Prostate gland (tissue), 2 donors: ENCODE measurements around the gene SPTAN1. TPM values are rescaled to one million over a fixed set of nuclear protein-coding genes. Genes with fewer than 3 reads are reported as not detected.

Experiments used
- DNase-seq: peaks from one replicate; pipeline ENCODE4 v3.0.0-alpha.2; 2019; ENCODE audit warnings: low spot score
- H3K27ac ChIP-seq, 2 donors: fragments of 200-600 bp; sonication (generic); 2 replicates each; pipeline ENCODE4 v1.5.1; 2017 to 2019
- H3K27me3 ChIP-seq: fragments of 200-600 bp; sonication (generic); replicated peaks from 2 replicates; pipeline ENCODE4 v1.5.1; 2019; ENCODE audit not compliant: insufficient read depth
- H3K36me3 ChIP-seq, 2 donors: fragments of 200-600 bp; sonication (generic); 1 replicate in 1 of 2; 2 replicates in 1 of 2; pipeline versions ENCODE4 v1.5.1 to v1.8.1; 2017 to 2019
- H3K4me1 ChIP-seq: fragments of 200-600 bp; sonication (generic); replicated peaks from 2 replicates; pipeline ENCODE4 v1.5.1; 2019
- H3K4me3 ChIP-seq, 2 donors: fragments of 200-600 bp; sonication (generic); 2 replicates each; pipeline ENCODE4 v1.5.1; 2017 to 2019
- H3K9me3 ChIP-seq: fragments of 200-600 bp; sonication (generic); 2 replicates; pipeline ENCODE4 v1.5.1; 2017
- CTCF ChIP-seq, 4 experiments: fragments of 200-600 bp in 2 of 4; fragments of 450-650 bp in 2 of 4; sonication (generic) in 2 of 4; IDR thresholded peaks; 1 replicate in 3 of 4; 2 replicates in 1 of 4; pipeline ENCODE4 v1.5.1; 2016 to 2019; ENCODE audit warnings: antibody characterized with exemption in 4 of 4, mild to moderate bottlenecking in 2 of 4, moderate library complexity in 2 of 4
- POLR2A ChIP-seq: fragments of 450-650 bp; IDR thresholded peaks from one replicate; pipeline ENCODE4 v1.6.1; 2016; ENCODE audit warnings: antibody characterized with exemption, mild to moderate bottlenecking
- POLR2AphosphoS5 ChIP-seq: sonication (generic); formaldehyde crosslinking; IDR thresholded peaks from one replicate; pipeline ENCODE4 v1.6.1; 2017; ENCODE audit warnings: antibody characterized with exemption
- WGBS: methylation state at CpG from one replicate; pipeline ENCODE4 v1.1.5; 2018; 5-methylcytosine and 5-hydroxymethylcytosine counted together
- intact Hi-C: fragments of 100-400 bp; cut with DNase I; formaldehyde crosslinking; loops from one replicate; pipeline ENCODE4 v1.14.2; 2022
- total RNA-seq, 2 donors: library from RNA; depleted of rRNA; stranded (reverse); fragments of >200 nt; gene quantifications; one replicate each; pipeline ENCODE4 v1.1.0, GENCODE V29; 2016

Gene SPTAN1
- total RNA-seq, 2 donors from 2014 or later, result 130 to 472 TPM

GRCh38 chr9:128626181-128626580, 73.8 kb downstream of the SPTAN1 start:
- H3K27me3 ChIP-seq, result no peaks in the 10 kb centered on the region
- WGBS, result 82% methylated on average over 16 of the region's 16 CpGs
- H3K9me3 ChIP-seq, result no peaks in the 10 kb centered on the region
- intact Hi-C loops, result no loop called here
- TF ChIP-seq CTCF (IDR thresholded peaks at IDR 0.05), result no peak
- TF ChIP-seq POLR2A, result no peak
- no peak for TF ChIP-seq POLR2AphosphoS5
- H3K27ac ChIP-seq, result no peak overlapping the region
- H3K4me1 ChIP-seq, result no peaks in the 10 kb centered on the region
- DNase-seq, result no peak
- H3K36me3 ChIP-seq, result peaks cover 18 to 30% of the 10 kb centered on the region in 2 donors
- no peak overlapping the region for H3K4me3 ChIP-seq

GRCh38 chr9:128627127-128627715, 74.8 kb downstream of the SPTAN1 start:
- Histone ChIP-seq H3K4me3 (no peak overlapping the region), H3K36me3 (peaks cover 17 to 35% of the 10 kb centered on the region in 2 donors), H3K27me3 (no peaks in the 10 kb centered on the region), H3K9me3 (no peaks in the 10 kb centered on the region), H3K4me1 (no peaks in the 10 kb centered on the region), H3K27ac (no peak overlapping the region)
- 84% methylated on average over 10 of the region's 15 CpGs for WGBS
- no peak for DNase-seq
- TF ChIP-seq CTCF (IDR thresholded peaks at IDR 0.05) (no peak), POLR2AphosphoS5 (no peak)
- intact Hi-C loops, result no loop called here

- Histone ChIP-seq H3K27ac (no peak overlapping the region), H3K36me3 (peaks cover 23 to 40% of the 10 kb centered on the region in 2 donors), H3K4me1 (no peaks in the 10 kb centered on the region), H3K4me3 (no peak overlapping the region), H3K27me3 (no peaks in the 10 kb centered on the region), H3K9me3 (no peaks in the 10 kb centered on the region)
- no peak for TF ChIP-seq CTCF (IDR thresholded peaks at IDR 0.05)
- TF ChIP-seq POLR2AphosphoS5, result no peak
- DNase-seq, result no peak
- intact Hi-C loops, result no loop called here
- WGBS, result 74% methylated on average over 13 of the region's 13 CpGs
Measured at GRCh38 chr9:128627906-128628305, 75.5 kb downstream of the SPTAN1 start.

- intact Hi-C loops, result no loop called here
- Histone ChIP-seq H3K9me3 (no peaks in the 10 kb centered on the region), H3K27me3 (no peaks in the 10 kb centered on the region), H3K36me3 (peaks cover 25 to 47% of the 10 kb centered on the region in 2 donors), H3K4me3 (no peak overlapping the region), H3K4me1 (no peaks in the 10 kb centered on the region), H3K27ac (no peak overlapping the region)
- DNase-seq, result no peak
- WGBS, result 68% methylated on average over 17 of the region's 17 CpGs
- TF ChIP-seq POLR2AphosphoS5, result no peak
- no peak for TF ChIP-seq CTCF (IDR thresholded peaks at IDR 0.05)
- no peak for TF ChIP-seq POLR2A
Measured at GRCh38 chr9:128628471-128629048, 76.2 kb downstream of the SPTAN1 start.

GRCh38 chr9:128629136-128629535, 76.7 kb downstream of the SPTAN1 start:
- H3K27ac ChIP-seq, result no peak overlapping the region
- H3K27me3 ChIP-seq, result no peaks in the 10 kb centered on the region
- WGBS, result 87% methylated on average over 8 of the region's 10 CpGs
- no peak for TF ChIP-seq CTCF (IDR thresholded peaks at IDR 0.05)
- H3K9me3 ChIP-seq, result no peaks in the 10 kb centered on the region
- no peaks in the 10 kb centered on the region for H3K4me1 ChIP-seq
- H3K36me3 ChIP-seq, result peaks cover 25 to 52% of the 10 kb centered on the region in 2 donors
- intact Hi-C loops, result no loop called here
- no peak for DNase-seq
- H3K4me3 ChIP-seq, result no peak overlapping the region
